ENCODE measurements around the gene SKIDA1.

GRCh38 chr10:21531164-21531563, 5.7 kb upstream of the SKIDA1 start:
- TF ChIP-seq CTCF (IDR thresholded peaks at IDR 0.05) (no peak), POLR2A (IDR thresholded peaks at IDR 0.05) (no peak)

All from tibial nerve (tissue), 3 donors.